Neural cell (in vitro differentiated cells): ENCODE measurements around the gene CDC42SE1.

Experiments used
- CTCF ChIP-seq: fragments of 450-650 bp; IDR thresholded peaks from 2 replicates; pipeline ENCODE4 v1.5.1; 2014; ENCODE audit warnings: antibody characterized with exemption, mild to moderate bottlenecking, moderate library complexity; ENCODE audit not compliant: poor library complexity, severe bottlenecking
- EZH2 ChIP-seq: fragments of 200-600, 300-800 bp; shearing (Covaris generic), sonication (generic); IDR thresholded peaks from 2 replicates; pipeline ENCODE4 v1.6.1; 2014; ENCODE audit warnings: antibody characterized with exemption, low read length, borderline replicate concordance, mild to moderate bottlenecking; ENCODE audit not compliant: insufficient read depth, poor library complexity, severe bottlenecking
- POLR2AphosphoS5 ChIP-seq: IDR thresholded peaks from 2 replicates; pipeline ENCODE4 v1.6.1; 2012
- RAD21 ChIP-seq: fragments of 450-650 bp; conservative IDR thresholded peaks from 2 replicates; pipeline ENCODE4 v1.6.1; 2014; ENCODE audit warnings: antibody characterized with exemption, mild to moderate bottlenecking, moderate library complexity
- REST ChIP-seq: IDR thresholded peaks from 2 replicates; pipeline ENCODE4 v1.6.1; 2012; ENCODE audit warnings: borderline replicate concordance

- no peak for TF ChIP-seq CTCF
- no peak for TF ChIP-seq EZH2
- TF ChIP-seq REST: no peak
- no peak for TF ChIP-seq RAD21
- TF ChIP-seq POLR2AphosphoS5: no peak
Measured at GRCh38 chr1:151036356-151036755, 23.1 kb downstream of the CDC42SE1 start, which contains the start of gene BNIPL.
